ENCODE measurements around the gene TTLL13. TPM values are rescaled to one million over a fixed set of nuclear protein-coding genes. Genes with fewer than 3 reads are reported as not detected.

The TTLL13 gene
- total and polyA plus RNA-seq, 2 experiments from 2014 or later = not detected

GRCh38 chr15:90305932-90306331 lies 56.6 kb downstream of the TTLL13 start:
- H3K36me3 ChIP-seq (replicated peaks; ENCODE audit: insufficient read depth, low read depth) = no peaks in the 10 kb centered on the region
- no peaks in the 10 kb centered on the region for H3K9me2 ChIP-seq (replicated peaks; ENCODE audit: insufficient read depth)
- 89% methylated on average over 3 of the region's 3 CpGs for WGBS (ENCODE audit: low lambda C conversion rate, missing lambda C conversion rate)
- H3K4me1 ChIP-seq (ENCODE audit: insufficient read depth) = peaks cover 6% of the 10 kb centered on the region
- no peak overlapping the region for H2AFZ ChIP-seq
- no peak for DNase-seq (ENCODE audit: low spot score)
- no peak overlapping the region for H3K27ac ChIP-seq
- H3K27me3 ChIP-seq = no peaks in the 10 kb centered on the region
- H3K4me3 ChIP-seq = no peak overlapping the region
- H4K20me1 ChIP-seq (ENCODE audit: insufficient read depth, poor library complexity, severe bottlenecking) = no peaks in the 10 kb centered on the region
- H3K79me2 ChIP-seq = no peaks in the 10 kb centered on the region
- H3K4me2 ChIP-seq = no peak overlapping the region
- TF ChIP-seq EZH2 (IDR thresholded peaks at IDR 0.05; ENCODE audit: borderline replicate concordance) = no peak
- no peak for TF ChIP-seq CTCF (IDR thresholded peaks at IDR 0.05; ENCODE audit: poor library complexity)
- TF ChIP-seq EZH2phosphoT487 (IDR thresholded peaks at IDR 0.05; ENCODE audit: low read depth, severe bottlenecking, unreplicated experiment) = no peak
- H3K9me3 ChIP-seq (ENCODE audit: low read depth) = no peaks in the 10 kb centered on the region

- H3K36me3 ChIP-seq (replicated peaks; ENCODE audit: insufficient read depth, low read depth) = no peaks in the 10 kb centered on the region
- DNase-seq (ENCODE audit: low spot score) = no peak
- no peaks in the 10 kb centered on the region for H3K9me2 ChIP-seq (replicated peaks; ENCODE audit: insufficient read depth)
- no peak overlapping the region for H3K27ac ChIP-seq
- no peaks in the 10 kb centered on the region for H3K27me3 ChIP-seq
- H2AFZ ChIP-seq = no peak overlapping the region
- H3K4me1 ChIP-seq (ENCODE audit: insufficient read depth) = peaks cover 6% of the 10 kb centered on the region
- H3K4me3 ChIP-seq = no peak overlapping the region
- no peaks in the 10 kb centered on the region for H3K79me2 ChIP-seq
- 60% methylated on average over 6 of the region's 6 CpGs for WGBS (ENCODE audit: low lambda C conversion rate, missing lambda C conversion rate)
- no peaks in the 10 kb centered on the region for H4K20me1 ChIP-seq (ENCODE audit: insufficient read depth, poor library complexity, severe bottlenecking)
- no peak for TF ChIP-seq EZH2phosphoT487 (IDR thresholded peaks at IDR 0.05; ENCODE audit: low read depth, severe bottlenecking, unreplicated experiment)
- H3K9me3 ChIP-seq (ENCODE audit: low read depth) = no peaks in the 10 kb centered on the region
- no peak overlapping the region for H3K4me2 ChIP-seq
Measured at GRCh38 chr15:90306560-90306959, 57.2 kb downstream of the TTLL13 start.

- Histone ChIP-seq H3K4me1 (ENCODE audit: insufficient read depth) (peaks cover 6% of the 10 kb centered on the region), H3K4me3 (no peak overlapping the region), H3K9me3 (ENCODE audit: low read depth) (no peaks in the 10 kb centered on the region), H3K79me2 (no peaks in the 10 kb centered on the region), H4K20me1 (ENCODE audit: insufficient read depth, poor library complexity, severe bottlenecking) (no peaks in the 10 kb centered on the region), H2AFZ (no peak overlapping the region), H3K36me3 (replicated peaks; ENCODE audit: insufficient read depth, low read depth) (no peaks in the 10 kb centered on the region), H3K27me3 (no peaks in the 10 kb centered on the region), H3K27ac (no peak overlapping the region), H3K9me2 (replicated peaks; ENCODE audit: insufficient read depth) (no peaks in the 10 kb centered on the region), H3K4me2 (no peak overlapping the region)
- 87% methylated on average over 2 of the region's 2 CpGs for WGBS (ENCODE audit: low lambda C conversion rate, missing lambda C conversion rate)
- no peak for DNase-seq (ENCODE audit: low spot score)
- TF ChIP-seq CTCF (IDR thresholded peaks at IDR 0.05; ENCODE audit: poor library complexity) (no peak), EZH2phosphoT487 (IDR thresholded peaks at IDR 0.05; ENCODE audit: low read depth, severe bottlenecking, unreplicated experiment) (no peak), EZH2 (IDR thresholded peaks at IDR 0.05; ENCODE audit: borderline replicate concordance) (no peak)
Measured at GRCh38 chr15:90307661-90308060, 58.3 kb downstream of the TTLL13 start.

GRCh38 chr15:90309020-90309419 lies 59.7 kb downstream of the TTLL13 start:
- TF ChIP-seq EZH2 (IDR thresholded peaks at IDR 0.05; ENCODE audit: borderline replicate concordance) (no peak), EZH2phosphoT487 (IDR thresholded peaks at IDR 0.05; ENCODE audit: low read depth, severe bottlenecking, unreplicated experiment) (no peak), CTCF (IDR thresholded peaks at IDR 0.05; ENCODE audit: poor library complexity) (no peak)
- no peak overlapping the region for H3K27ac ChIP-seq
- WGBS (ENCODE audit: low lambda C conversion rate, missing lambda C conversion rate) = 91% methylated on average over 4 of the region's 4 CpGs

More at GRCh38 chr15:90309020-90309419, 59.7 kb downstream of the TTLL13 start:
- DNase-seq (ENCODE audit: low spot score) = no peak
- H3K4me2 ChIP-seq = no peak overlapping the region
- no peaks in the 10 kb centered on the region for H4K20me1 ChIP-seq (ENCODE audit: insufficient read depth, poor library complexity, severe bottlenecking)
- peaks cover 6% of the 10 kb centered on the region for H3K4me1 ChIP-seq (ENCODE audit: insufficient read depth)
- no peaks in the 10 kb centered on the region for H3K9me2 ChIP-seq (replicated peaks; ENCODE audit: insufficient read depth)
- no peak overlapping the region for H2AFZ ChIP-seq
- H3K4me3 ChIP-seq = no peak overlapping the region
- H3K27me3 ChIP-seq = no peaks in the 10 kb centered on the region
- no peaks in the 10 kb centered on the region for H3K79me2 ChIP-seq
- no peaks in the 10 kb centered on the region for H3K36me3 ChIP-seq (replicated peaks; ENCODE audit: insufficient read depth, low read depth)
- no peaks in the 10 kb centered on the region for H3K9me3 ChIP-seq (ENCODE audit: low read depth)

Small RNA genes within 50 kb of the gene (small RNA-seq; reads per million reads assigned to genes)
- gene AC091167.3 = not detected
- gene RN7SL736P = not detected

Other genes starting within 250 kb of the TTLL13 start
- 14.2 and 17.2 TPM in 2 replicates for gene ZNF710, start 248.2 kb upstream of the TTLL13 start, total RNA-seq
- gene ZNF710, start 248.2 kb upstream of the TTLL13 start, polyA plus RNA-seq = 14.5 and 19.7 TPM in 2 replicates
- gene IDH2, start 147.1 kb upstream of the TTLL13 start, total RNA-seq = 157 and 163 TPM in 2 replicates
- 310 and 327 TPM in 2 replicates for gene IDH2, start 147.1 kb upstream of the TTLL13 start, polyA plus RNA-seq
- gene SEMA4B, start 48.2 kb upstream of the TTLL13 start, total RNA-seq = 19.2 and 27.8 TPM in 2 replicates
- gene SEMA4B, start 48.2 kb upstream of the TTLL13 start, polyA plus RNA-seq = 43.5 and 47.9 TPM in 2 replicates
- 49.6 and 53.3 TPM in 2 replicates for gene CIB1, start 15.6 kb upstream of the TTLL13 start, total RNA-seq
- 161 and 163 TPM in 2 replicates for gene CIB1, start 15.6 kb upstream of the TTLL13 start, polyA plus RNA-seq
- 5.1 and 6.8 TPM in 2 replicates for gene GDPGP1, start 15.3 kb upstream of the TTLL13 start, total RNA-seq
- gene GDPGP1, start 15.3 kb upstream of the TTLL13 start, polyA plus RNA-seq = 0.56 and 1.7 TPM in 2 replicates
- 62.3 and 65.9 TPM in 2 replicates for gene NGRN, start 16.1 kb downstream of the TTLL13 start, total RNA-seq
- gene NGRN, start 16.1 kb downstream of the TTLL13 start, polyA plus RNA-seq = 60.0 and 60.2 TPM in 2 replicates
- gene ZNF774, start 102.7 kb downstream of the TTLL13 start, total RNA-seq = 2.1 and 4.1 TPM in 2 replicates
- 2.1 and 2.3 TPM in 2 replicates for gene ZNF774, start 102.7 kb downstream of the TTLL13 start, polyA plus RNA-seq
- gene IQGAP1, start 138.7 kb downstream of the TTLL13 start, total RNA-seq = 102 and 125 TPM in 2 replicates
- gene IQGAP1, start 138.7 kb downstream of the TTLL13 start, polyA plus RNA-seq = 60.4 and 65.8 TPM in 2 replicates

Measured in hepatocyte (in vitro differentiated cells).